Keratinocyte (primary cell): Measurements from ENCODE around the gene MFNG. TPM values are rescaled to one million over a fixed set of nuclear protein-coding genes. Genes with fewer than 3 reads are reported as not detected.

Experiments used
- DNase-seq: peaks from one replicate; pipeline ENCODE4 v3.0.0-alpha.2; 2011; ENCODE audit warnings: low read depth, missing footprints, low spot score
- FAIRE-seq: peaks from 2 replicates; lab custom pipeline; 2011; peaks lifted over from hg19 to GRCh38; lab: Jason Lieb, UNC
- H2AFZ ChIP-seq: 2 replicates; pipeline ENCODE4 v1.6.0; 2012; ENCODE audit warnings: low read length, control low read depth, inconsistent platforms; ENCODE audit not compliant: control insufficient read depth
- H3K27ac ChIP-seq: 2 replicates; pipeline ENCODE4 v1.5.1; 2011; ENCODE audit warnings: low read length; ENCODE audit not compliant: control insufficient read depth, insufficient read depth
- H3K27me3 ChIP-seq: 3 replicates; pipeline ENCODE4 v1.6.0; 2011; ENCODE audit warnings: low read length; ENCODE audit not compliant: control insufficient read depth, insufficient read depth; ENCODE audit errors: extremely low read depth
- H3K36me3 ChIP-seq, 2 experiments: 2 replicates in 1 of 2; 3 replicates in 1 of 2; pipeline ENCODE4 v1.5.1; 2011; ENCODE audit warnings: low read length in 2 of 2, mild to moderate bottlenecking in 1 of 2; ENCODE audit not compliant: control insufficient read depth in 2 of 2, insufficient read depth in 2 of 2; ENCODE audit errors: extremely low read depth in 1 of 2
- H3K4me1 ChIP-seq: 3 replicates; pipeline ENCODE4 v1.5.1; 2011; ENCODE audit warnings: low read length; ENCODE audit not compliant: control insufficient read depth, insufficient read depth; ENCODE audit errors: extremely low read depth
- H3K4me2 ChIP-seq: 3 replicates; pipeline ENCODE4 v1.6.0; 2011; ENCODE audit warnings: low read depth, low read length; ENCODE audit not compliant: control insufficient read depth, insufficient read depth; ENCODE audit errors: extremely low read depth
- H3K4me3 ChIP-seq, 3 experiments: fragments of 200-600 bp in 1 of 3; sonication (generic) in 1 of 3; 2 replicates in 2 of 3; 3 replicates in 1 of 3; pipeline ENCODE4 v1.5.1; 2011 to 2016; ENCODE audit warnings: low read length in 3 of 3, mild to moderate bottlenecking in 3 of 3, control low read depth in 2 of 3, inconsistent platforms in 1 of 3, low read depth in 1 of 3, mixed read lengths in 1 of 3, mixed run types in 1 of 3, moderate library complexity in 1 of 3; ENCODE audit not compliant: control insufficient read depth in 2 of 3, insufficient read depth in 2 of 3; ENCODE audit errors: extremely low read depth in 1 of 3
- H3K79me2 ChIP-seq: 2 replicates; pipeline ENCODE4 v1.6.0; 2012; ENCODE audit warnings: low read length; ENCODE audit not compliant: control insufficient read depth, insufficient read depth
- H3K9ac ChIP-seq: 3 replicates; pipeline ENCODE4 v1.6.0; 2011; ENCODE audit warnings: low read length; ENCODE audit not compliant: control insufficient read depth, insufficient read depth; ENCODE audit errors: extremely low read depth
- H3K9me1 ChIP-seq: 3 replicates; pipeline ENCODE4 v1.6.0; 2011; ENCODE audit warnings: low read length; ENCODE audit not compliant: control insufficient read depth, insufficient read depth; ENCODE audit errors: extremely low read depth
- H3K9me3 ChIP-seq: 2 replicates; pipeline ENCODE4 v1.5.1; 2012; ENCODE audit warnings: low read depth, low read length; ENCODE audit not compliant: control insufficient read depth
- H4K20me1 ChIP-seq: 3 replicates; pipeline ENCODE4 v1.6.0; 2011; ENCODE audit warnings: low read length; ENCODE audit not compliant: control insufficient read depth, insufficient read depth; ENCODE audit errors: extremely low read depth
- EZH2 ChIP-seq: IDR thresholded peaks from one replicate; pipeline ENCODE4 v1.6.1; 2012; ENCODE audit warnings: inconsistent platforms, mild to moderate bottlenecking, low read length, moderate library complexity
- dilution Hi-C: fragments of 300-500 bp; cut with MboI; formaldehyde crosslinking; loops from one replicate; pipeline ENCODE4 v1.7.0; 2020; ENCODE audit warnings: low sequenced_read_pairs; ENCODE audit not compliant: extremely low pct_ligation_motif_present
- polyA plus RNA-seq, 5 experiments: library from polyadenylated mRNA; depleted of rRNA in 3 of 5; stranded (reverse) in 3 of 5; stranded (forward) in 1 of 5; unstranded in 1 of 5; fragments of >200 nt; gene quantifications; 1 replicate in 1 of 5; 2 replicates in 3 of 5; 3 replicates in 1 of 5; pipeline versions ENCODE4 v1.2.1 to v1.2.3, GENCODE V29; 2011 to 2012; ENCODE audit warnings: missing spikeins in 2 of 5, low read depth in 1 of 5, low replicate concordance in 1 of 5
- TF ChIP-seq, protein P1 (sequence below), 3 experiments: IDR thresholded peaks in 1 of 3; conservative IDR thresholded peaks in 1 of 3; optimal IDR thresholded peaks in 1 of 3; 2 replicates in 2 of 3; 3 replicates in 1 of 3; pipeline versions ENCODE3 to v1.5.1; 2011; ENCODE audit warnings: low read length in 3 of 3, mild to moderate bottlenecking in 3 of 3, moderate library complexity in 2 of 3, control low read depth in 1 of 3, inconsistent platforms in 1 of 3; ENCODE audit not compliant: insufficient read depth in 2 of 3; ENCODE audit errors: extremely low read depth in 1 of 3

MFNG gene
- polyA plus RNA-seq, 1 donor (not counting 4 experiments of a cell fraction or from before 2014, with no cell fraction given), result 5.9 TPM

DNA sequence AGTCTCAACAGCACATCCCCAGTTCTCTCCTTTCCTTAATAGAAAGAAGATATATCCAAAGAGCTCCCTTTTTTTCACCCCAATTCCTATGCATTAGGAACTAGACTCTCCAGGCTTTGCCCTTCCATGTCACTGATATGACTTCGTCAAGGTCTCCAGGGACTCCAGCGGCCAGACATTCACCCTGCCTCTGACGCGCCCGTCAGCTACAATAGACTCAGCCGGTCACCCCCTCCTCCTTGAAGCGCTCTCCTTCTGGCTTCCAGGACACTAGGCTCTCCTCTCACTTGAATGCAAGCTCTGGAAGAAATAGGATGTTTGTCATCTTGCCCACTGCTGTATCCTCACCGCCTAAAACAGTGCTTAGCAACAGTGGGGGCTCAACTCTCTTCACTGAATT is 44.0 kb downstream of the MFNG start:
- H3K9me1 ChIP-seq, result no peaks in the 10 kb centered on the region
- H3K4me2 ChIP-seq, result no peak overlapping the region
- H4K20me1 ChIP-seq, result no peaks in the 10 kb centered on the region
- H3K27ac ChIP-seq, result no peak overlapping the region
- peaks cover 2% of the 10 kb centered on the region for H3K9me3 ChIP-seq
- no peak for DNase-seq
- H3K4me1 ChIP-seq, result no peaks in the 10 kb centered on the region
- H2AFZ ChIP-seq, result no peak overlapping the region
- H3K79me2 ChIP-seq, result no peaks in the 10 kb centered on the region
- H3K9ac ChIP-seq, result no peak overlapping the region
- H3K4me3 ChIP-seq, result no peak overlapping the region
- H3K36me3 ChIP-seq, result no peaks in the 10 kb centered on the region
- no peaks in the 10 kb centered on the region for H3K27me3 ChIP-seq
- TF ChIP-seq, protein P1, sequence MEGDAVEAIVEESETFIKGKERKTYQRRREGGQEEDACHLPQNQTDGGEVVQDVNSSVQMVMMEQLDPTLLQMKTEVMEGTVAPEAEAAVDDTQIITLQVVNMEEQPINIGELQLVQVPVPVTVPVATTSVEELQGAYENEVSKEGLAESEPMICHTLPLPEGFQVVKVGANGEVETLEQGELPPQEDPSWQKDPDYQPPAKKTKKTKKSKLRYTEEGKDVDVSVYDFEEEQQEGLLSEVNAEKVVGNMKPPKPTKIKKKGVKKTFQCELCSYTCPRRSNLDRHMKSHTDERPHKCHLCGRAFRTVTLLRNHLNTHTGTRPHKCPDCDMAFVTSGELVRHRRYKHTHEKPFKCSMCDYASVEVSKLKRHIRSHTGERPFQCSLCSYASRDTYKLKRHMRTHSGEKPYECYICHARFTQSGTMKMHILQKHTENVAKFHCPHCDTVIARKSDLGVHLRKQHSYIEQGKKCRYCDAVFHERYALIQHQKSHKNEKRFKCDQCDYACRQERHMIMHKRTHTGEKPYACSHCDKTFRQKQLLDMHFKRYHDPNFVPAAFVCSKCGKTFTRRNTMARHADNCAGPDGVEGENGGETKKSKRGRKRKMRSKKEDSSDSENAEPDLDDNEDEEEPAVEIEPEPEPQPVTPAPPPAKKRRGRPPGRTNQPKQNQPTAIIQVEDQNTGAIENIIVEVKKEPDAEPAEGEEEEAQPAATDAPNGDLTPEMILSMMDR (optimal IDR thresholded peaks at IDR 0.05 in 1 of 3, IDR thresholded peaks at IDR 0.05 in 1 of 3, conservative IDR thresholded peaks at IDR 0.05 in 1 of 3; ENCODE audit: extremely low read depth in 1 of 3, insufficient read depth in 2 of 3, low read length in 3 of 3), result no peak
- no peak for TF ChIP-seq EZH2
- no peak for FAIRE-seq
- dilution Hi-C loops, result no loop called here

DNA sequence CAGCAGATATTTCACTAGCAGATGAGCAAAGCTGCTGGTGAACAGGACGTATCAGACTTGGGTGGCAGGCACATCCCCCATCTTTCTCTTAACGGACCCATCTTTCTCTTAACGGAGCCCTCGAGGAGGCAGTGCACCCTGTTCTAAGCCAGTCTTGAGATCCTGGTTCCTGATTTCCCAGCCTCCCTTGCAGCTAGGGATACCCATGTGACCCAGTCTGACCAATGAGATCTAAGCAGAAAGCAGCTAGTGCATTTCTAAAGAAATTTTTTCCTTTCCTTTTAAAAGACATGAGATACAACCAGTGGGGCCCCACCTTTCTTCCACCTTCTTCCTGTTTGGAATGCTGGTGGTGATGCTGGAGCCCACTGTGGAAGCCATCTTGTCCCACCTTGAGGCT is 45.3 kb downstream of the MFNG start:
- Histone ChIP-seq H3K9me3 (peaks cover 2% of the 10 kb centered on the region), H3K9me1 (no peaks in the 10 kb centered on the region), H3K27ac (no peak overlapping the region), H2AFZ (no peak overlapping the region), H3K79me2 (no peaks in the 10 kb centered on the region), H3K4me1 (no peaks in the 10 kb centered on the region), H3K9ac (no peak overlapping the region), H4K20me1 (no peaks in the 10 kb centered on the region), H3K4me3 (no peak overlapping the region), H3K36me3 (no peaks in the 10 kb centered on the region), H3K4me2 (no peak overlapping the region), H3K27me3 (no peaks in the 10 kb centered on the region)
- FAIRE-seq, result no peak
- TF ChIP-seq, protein P1 (optimal IDR thresholded peaks at IDR 0.05 in 1 of 3, IDR thresholded peaks at IDR 0.05 in 1 of 3, conservative IDR thresholded peaks at IDR 0.05 in 1 of 3; ENCODE audit: extremely low read depth in 1 of 3, insufficient read depth in 2 of 3, low read length in 3 of 3), result no peak
- TF ChIP-seq EZH2, result no peak
- DNase-seq, result no peak
- dilution Hi-C loops, result no loop called here
